GM12878 (cell line): ENCODE measurements around the gene HIVEP2. TPM values are rescaled to one million over a fixed set of nuclear protein-coding genes. Genes with fewer than 3 reads are reported as not detected.

Experiments
- ATAC-seq: fragments of 200-7000 bp; cut with Tn5 transposase; 3 replicates; pipeline ENCODE4 v1.9.1; 2020; ENCODE audit warnings: mild to moderate bottlenecking, moderate library complexity
- BruUV-seq: library from RNA; stranded (reverse); fragments of 400-500 nt; replicated peaks from 2 replicates; lab custom pipeline; 2021; lab: Mats Ljungman, UMichigan
- CTCF ChIA-PET: fragments of 300-600 bp; sonication (Branson Sonifier 250); formaldehyde crosslinking; extraction: SDS; loops from one replicate; lab custom pipeline; 2021; ENCODE audit warnings: inconsistent platforms; lab: Yijun Ruan, JAX
- POLR2A ChIA-PET: fragments of 350-600 bp; formaldehyde crosslinking; extraction: SDS; loops from one replicate; lab custom pipeline; 2021; ENCODE audit warnings: inconsistent platforms; lab: Charles Lee
- RAD21 ChIA-PET: fragments of 300-600 bp; sonication (Branson Sonifier 250); formaldehyde crosslinking; loops from one replicate; lab custom pipeline; 2023; ENCODE audit warnings: antibody characterized with exemption; ENCODE audit not compliant: unreplicated experiment; lab: Charles Lee
- SMC1A ChIA-PET: fragments of 300-600 bp; sonication (Branson Sonifier 250); formaldehyde crosslinking; loops from one replicate; lab custom pipeline; 2023; ENCODE audit not compliant: unreplicated experiment, uncharacterized antibody; lab: Charles Lee
- DNase-seq: peaks from one replicate; pipeline ENCODE4 v3.0.0-alpha.2; 2011; ENCODE audit warnings: low read depth, low spot score
- FAIRE-seq: peaks from 3 replicates; lab custom pipeline; 2011; peaks lifted over from hg19 to GRCh38; lab: Jason Lieb, UNC
- H2AFZ ChIP-seq: 2 replicates; pipeline ENCODE4 v1.6.0; 2011; ENCODE audit warnings: low read depth, low read length, control low read depth; ENCODE audit not compliant: control insufficient read depth
- H3K27ac ChIP-seq: 2 replicates; pipeline ENCODE4 v1.5.1; 2011; ENCODE audit warnings: control low read depth; ENCODE audit not compliant: control insufficient read depth, insufficient read depth
- H3K27me3 ChIP-seq, 2 experiments: replicated peaks in 1 of 2; 2 replicates each; pipeline versions ENCODE4 v1.6.0 to v1.6.1; 2011; ENCODE audit warnings: low read length in 1 of 2; ENCODE audit not compliant: control insufficient read depth in 2 of 2, insufficient read depth in 2 of 2
- H3K36me3 ChIP-seq, 2 experiments: 2 replicates each; pipeline ENCODE4 v1.5.1; 2011; ENCODE audit warnings: low read length in 1 of 2; ENCODE audit not compliant: control insufficient read depth in 2 of 2, insufficient read depth in 2 of 2
- H3K4me1 ChIP-seq: 2 replicates; pipeline ENCODE4 v1.6.1; 2011; ENCODE audit warnings: mild to moderate bottlenecking, low read length, moderate library complexity, mixed read lengths; ENCODE audit not compliant: control insufficient read depth, insufficient read depth
- H3K4me2 ChIP-seq: 2 replicates; pipeline ENCODE4 v1.6.0; 2011; ENCODE audit warnings: control low read depth; ENCODE audit not compliant: control insufficient read depth, insufficient read depth
- H3K4me3 ChIP-seq: fragments of 200-600 bp; sonication (generic); 2 replicates; pipeline ENCODE4 v1.5.1; 2016
- H3K79me2 ChIP-seq: 2 replicates; pipeline ENCODE4 v1.6.0; 2011; ENCODE audit warnings: low read length; ENCODE audit not compliant: control insufficient read depth, insufficient read depth
- H3K9ac ChIP-seq: 2 replicates; pipeline ENCODE4 v1.8.0; 2011; ENCODE audit warnings: low read length, control low read depth, mixed read lengths; ENCODE audit not compliant: control insufficient read depth, insufficient read depth
- H3K9me3 ChIP-seq: replicated peaks from 3 replicates; pipeline ENCODE4 v1.5.1; 2011; ENCODE audit warnings: mild to moderate bottlenecking, low read length; ENCODE audit not compliant: control insufficient read depth, insufficient read depth
- H4K20me1 ChIP-seq: 2 replicates; pipeline ENCODE4 v1.6.0; 2011; ENCODE audit not compliant: control insufficient read depth, insufficient read depth
- CREB1 ChIP-seq: IDR thresholded peaks from 2 replicates; pipeline ENCODE4 v1.6.1; 2012; ENCODE audit warnings: low read depth, mild to moderate bottlenecking, inconsistent platforms
- ELK1 ChIP-seq: IDR thresholded peaks from 2 replicates; pipeline ENCODE4 v1.6.1; 2012; ENCODE audit warnings: low read depth, low read length, improper control_type of control experiment
- ESRRA ChIP-seq: IDR thresholded peaks from 2 replicates; pipeline ENCODE4 v1.6.1; 2012; ENCODE audit warnings: mild to moderate bottlenecking, low read length, improper control_type of control experiment
- FOS ChIP-seq: IDR thresholded peaks from 3 replicates; pipeline ENCODE4 v1.6.1; 2011; ENCODE audit warnings: borderline replicate concordance; ENCODE audit not compliant: insufficient read length; ENCODE audit errors: extremely low read depth
- IRF3 ChIP-seq: fragments of 450-650 bp; IDR thresholded peaks from 2 replicates; pipeline ENCODE4 v1.6.1; 2014; ENCODE audit warnings: mild to moderate bottlenecking
- KAT2A ChIP-seq: conservative IDR thresholded peaks from 2 replicates; pipeline ENCODE4 v1.6.1; 2011; ENCODE audit warnings: low read depth, low read length; ENCODE audit not compliant: control insufficient read depth
- NFYA ChIP-seq: IDR thresholded peaks from 2 replicates; pipeline ENCODE4 v1.6.1; 2011; ENCODE audit warnings: low read depth, mild to moderate bottlenecking, low read length, improper control_type of control experiment, borderline replicate concordance
- NR2F1 ChIP-seq: fragments of 450-650 bp; conservative IDR thresholded peaks from 2 replicates; pipeline ENCODE4 v1.6.1; 2017; ENCODE audit warnings: mild to moderate bottlenecking
- SIX5 ChIP-seq: IDR thresholded peaks from 2 replicates; pipeline ENCODE4 v1.6.1; 2011; ENCODE audit warnings: mild to moderate bottlenecking, low read depth, low read length, moderate library complexity; ENCODE audit not compliant: severe bottlenecking
- USF2 ChIP-seq: IDR thresholded peaks from 2 replicates; pipeline ENCODE4 v1.6.1; 2011; ENCODE audit warnings: low read depth, low read length, improper control_type of control experiment, borderline replicate concordance
- WRNIP1 ChIP-seq: IDR thresholded peaks from 2 replicates; pipeline ENCODE4 v1.6.1; 2011; ENCODE audit warnings: low read depth, low read length, improper control_type of control experiment, borderline replicate concordance
- YBX1 ChIP-seq: fragments of 450-650 bp; IDR thresholded peaks from 2 replicates; pipeline ENCODE4 v1.6.1; 2016; ENCODE audit warnings: antibody characterized with exemption
- ZSCAN29 ChIP-seq: fragments of 450-650 bp; IDR thresholded peaks from 2 replicates; pipeline ENCODE4 v1.6.1; 2017; ENCODE audit warnings: mild to moderate bottlenecking, moderate library complexity
- WGBS: methylation state at CpG from one replicate; pipeline ENCODE4 v1.1.6; 2016; ENCODE audit warnings: low lambda C conversion rate; ENCODE audit not compliant: insufficient replicate concordance, insufficient coverage; ENCODE audit errors: missing lambda C conversion rate; 5-methylcytosine and 5-hydroxymethylcytosine counted together
- in situ Hi-C: fragments of 300-500 bp; cut with MboI; formaldehyde crosslinking; loops from 9 replicates; pipeline ENCODE4 v1.14.3; 2018; ENCODE audit warnings: mixed read lengths
- intact Hi-C: fragments of 100-400 bp; cut with micrococcal nuclease; formaldehyde crosslinking; loops from one replicate; pipeline ENCODE4 v1.14.2; 2022; ENCODE audit not compliant: unreplicated experiment
- polyA plus RNA-seq, 11 experiments: library from polyadenylated mRNA; depleted of rRNA in 4 of 11; unstranded in 6 of 11; stranded (reverse) in 5 of 11; fragments of >200 nt; fragmentation: Nextera tagmentation in 4 of 11; fragmentation: Illumina TruSeq in 1 of 11; extraction: Ambion mirVana in 4 of 11; extraction: Trizol in 1 of 11; gene quantifications; 1 replicate in 1 of 11; 2 replicates in 10 of 11; pipeline versions ENCODE4 v1.2.1 to v1.2.3, GENCODE V29; 2011 to 2016; ENCODE audit warnings: inconsistent platforms in 2 of 11, missing spikeins in 2 of 11, low read depth in 1 of 11
- total RNA-seq, 4 experiments: library from RNA; depleted of rRNA in 3 of 4; stranded (reverse); fragments of >200 nt in 3 of 4; fragmentation: Illumina TruSeq in 1 of 4; extraction: Trizol in 1 of 4; gene quantifications; 2 replicates each; pipeline versions ENCODE4 v1.2.1 to v1.2.3, GENCODE V29; 2013 to 2021

Gene HIVEP2
- total and polyA plus RNA-seq, 10 of the 15 experiments (the other 5 are each of a cell fraction or from before 2014, with no cell fraction given): 1.2 to 15.7 (median 10.2) TPM

GRCh38 chr6:142892254-142893021 lies 52.5 kb downstream of the HIVEP2 start:
- Histone ChIP-seq H3K27ac (no peak overlapping the region), H2AFZ (no peak overlapping the region), H3K79me2 (peaks cover 14% of the 10 kb centered on the region), H3K4me1 (peaks cover 4% of the 10 kb centered on the region), H3K36me3 (peaks cover 0 to 3% of the 10 kb centered on the region in 2 experiments; a peak in 1 of 4 replicates), H3K9ac (no peak overlapping the region), H3K4me2 (no peak overlapping the region), H3K27me3 (no peaks in the 10 kb centered on the region), H4K20me1 (no peaks in the 10 kb centered on the region), H3K4me3 (no peak overlapping the region), H3K9me3 (peaks cover 3% of the 10 kb centered on the region; the same call in 2 of the 3 replicates)
- ChIA-PET CTCF (interaction anchor here (1.1 to 2.0 kb wide), 3 partner anchors 9 to 52 kb away, joined by 3 to 6 read pairs (median 5); no protein-coding TSS in a partner anchor), POLR2A (interaction anchor here (1.0 to 1.3 kb wide), 4 partner anchors 9 to 14 kb away, joined by 3 to 5 read pairs (median 3); no protein-coding TSS in a partner anchor), RAD21 (no interaction called here), SMC1A (interaction anchor here (0.6 to 3.8 kb wide), 8 partner anchors 8 to 90 kb away, joined by 3 to 16 read pairs (median 4); no protein-coding TSS in a partner anchor)
- BruUV-seq: no TSS peak
- intact Hi-C loops: no loop called here
- DNase-seq: no peak
- ATAC-seq: no peak
- TF ChIP-seq ESRRA: no peak
- no peak for TF ChIP-seq USF2
- no peak for FAIRE-seq
- over 99% methylated on average over 10 of the region's 10 CpGs for WGBS
- in situ Hi-C loops: no loop called here

GRCh38 chr6:142891454-142891853 lies 53.5 kb downstream of the HIVEP2 start:
- no peak for FAIRE-seq
- ATAC-seq: no peak
- TF ChIP-seq NFYA (no peak), CREB1 (no peak), SIX5 (no peak), ELK1 (no peak), KAT2A (no peak), FOS (no peak), NR2F1 (no peak), ZSCAN29 (no peak), YBX1 (no peak), WRNIP1 (no peak), IRF3 (no peak)

More at GRCh38 chr6:142891454-142891853, 53.5 kb downstream of the HIVEP2 start:
- intact Hi-C loops: no loop called here
- H2AFZ ChIP-seq: no peak overlapping the region
- ChIA-PET SMC1A (interaction anchor here (1.0 to 3.8 kb wide), 4 partner anchors 11 to 37 kb away, joined by 3 to 16 read pairs (median 6); no protein-coding TSS in a partner anchor), POLR2A (interaction anchor here (1.0 kb wide), 1 partner anchor 12 kb away, joined by 3 read pairs; no protein-coding TSS in a partner anchor), CTCF (interaction anchor here (1.1 to 2.0 kb wide), 3 partner anchors 10 to 53 kb away, joined by 3 to 6 read pairs (median 5); no protein-coding TSS in a partner anchor), RAD21 (no interaction called here)
- H3K4me3 ChIP-seq: no peak overlapping the region
- no peak overlapping the region for H3K4me2 ChIP-seq
- peaks cover 14% of the 10 kb centered on the region for H3K4me1 ChIP-seq
- H3K9ac ChIP-seq: no peak overlapping the region
- H3K36me3 ChIP-seq: peaks cover 0 to 3% of the 10 kb centered on the region in 2 experiments; a peak in 1 of 4 replicates
- no peak overlapping the region for H3K27ac ChIP-seq
- 99% methylated on average over 5 of the region's 5 CpGs for WGBS
- H4K20me1 ChIP-seq: no peaks in the 10 kb centered on the region
- in situ Hi-C loops: no loop called here
- BruUV-seq: no TSS peak
- H3K9me3 ChIP-seq: peaks cover 2% of the 10 kb centered on the region; the same call in 2 of the 3 replicates
- DNase-seq: no peak
- peaks cover 24% of the 10 kb centered on the region for H3K79me2 ChIP-seq
- H3K27me3 ChIP-seq: no peaks in the 10 kb centered on the region
